GM19372 (cell line): ENCODE results near the gene PLAAT1.

Experiments
- ATAC-seq: cut with Tn5 transposase; IDR thresholded peaks from one replicate; pipeline ENCODE4 v1.9.1; 2021; ENCODE audit warnings: mild to moderate bottlenecking, low read depth, moderate library complexity; ENCODE audit not compliant: unreplicated experiment

PLAAT1 gene

DNA sequence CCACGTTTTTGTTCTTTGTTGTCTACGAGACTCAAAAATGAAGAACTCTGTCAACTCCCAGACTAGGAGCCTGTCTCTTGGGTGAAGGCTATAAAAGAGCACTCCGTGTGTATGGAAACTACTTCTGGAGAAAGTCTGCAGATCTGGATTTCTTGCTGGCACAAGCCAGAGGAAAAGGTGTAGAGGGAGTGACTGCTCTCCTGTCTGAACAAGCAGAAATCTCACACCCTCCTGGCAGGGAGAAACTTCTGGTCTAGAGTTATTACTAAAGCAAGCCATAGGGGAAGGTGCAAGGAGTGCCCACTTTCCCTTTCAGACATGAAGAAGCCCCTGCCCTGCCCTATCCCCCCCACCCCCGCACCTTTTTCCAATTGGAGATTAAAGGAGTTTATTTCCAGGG is 9.5 kb downstream of the PLAAT1 start:
- no peak for ATAC-seq

DNA sequence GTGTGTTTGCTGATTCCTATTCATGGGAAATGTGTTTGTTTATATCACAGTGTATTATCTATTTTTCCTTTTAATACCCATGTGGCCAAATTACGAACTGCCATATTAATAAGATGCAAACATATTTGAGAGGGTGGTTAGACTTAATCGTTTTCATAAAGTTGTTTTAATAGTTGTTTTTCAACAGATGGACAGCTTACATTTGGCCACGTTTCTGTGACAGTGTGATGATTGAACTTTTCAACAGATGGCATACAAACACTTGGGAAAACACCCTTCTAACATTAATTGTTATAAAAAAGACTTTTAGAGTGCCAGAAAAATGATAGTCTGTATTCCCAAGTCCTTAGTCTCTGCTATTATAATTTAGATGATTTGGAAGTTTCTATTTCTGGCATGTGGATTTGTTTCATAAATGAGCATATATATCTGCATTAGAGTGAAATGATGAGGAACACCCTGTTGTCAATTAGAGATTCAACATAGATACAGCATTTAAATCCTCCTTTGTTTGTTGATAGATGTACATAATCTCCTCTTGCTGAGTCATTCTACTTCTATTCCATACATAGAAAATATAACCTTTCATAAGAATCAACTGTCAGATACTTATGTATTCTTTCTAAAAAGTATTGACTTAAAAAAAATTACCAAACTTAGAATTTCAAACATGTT is 13.1 kb downstream of the PLAAT1 start:
- ATAC-seq, result no peak

DNA sequence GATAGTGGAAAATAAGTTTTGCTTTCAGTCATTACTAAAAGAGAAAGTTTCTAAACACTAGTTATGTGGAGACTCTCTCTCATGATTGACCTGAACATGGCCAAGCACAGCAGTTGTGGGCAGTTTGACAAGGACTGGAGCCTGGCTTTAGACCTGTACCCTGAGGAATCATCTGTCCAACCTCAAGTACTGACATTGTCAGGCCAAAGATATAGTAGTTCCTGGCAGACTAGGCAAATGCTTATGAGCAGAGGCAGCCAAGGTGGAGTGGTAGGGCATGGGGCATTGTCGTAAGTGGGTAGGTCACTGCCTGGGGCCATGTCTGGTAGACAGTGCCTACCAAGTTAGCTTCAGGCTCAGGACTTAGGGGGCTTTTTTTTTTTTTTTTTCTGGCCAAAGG is 20.9 kb downstream of the PLAAT1 start:
- ATAC-seq, result no peak

DNA sequence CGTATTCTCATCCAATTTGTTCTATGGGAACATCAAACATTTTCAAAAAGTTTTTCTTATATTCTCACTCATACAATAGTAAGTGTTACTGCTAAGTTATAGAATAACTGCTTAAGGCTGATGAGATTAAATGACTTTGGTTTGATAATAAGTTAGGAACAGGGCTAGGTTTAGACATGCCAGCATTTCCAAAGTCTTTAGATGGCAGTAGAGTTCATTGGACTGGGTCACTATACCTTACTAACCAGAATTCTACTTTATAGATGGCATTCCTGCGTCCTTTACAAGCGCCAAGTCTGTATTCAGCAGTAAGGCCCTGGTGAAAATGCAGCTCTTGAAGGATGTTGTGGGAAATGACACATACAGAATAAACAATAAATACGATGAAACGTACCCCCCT is 21.7 kb downstream of the PLAAT1 start:
- no peak for ATAC-seq

DNA sequence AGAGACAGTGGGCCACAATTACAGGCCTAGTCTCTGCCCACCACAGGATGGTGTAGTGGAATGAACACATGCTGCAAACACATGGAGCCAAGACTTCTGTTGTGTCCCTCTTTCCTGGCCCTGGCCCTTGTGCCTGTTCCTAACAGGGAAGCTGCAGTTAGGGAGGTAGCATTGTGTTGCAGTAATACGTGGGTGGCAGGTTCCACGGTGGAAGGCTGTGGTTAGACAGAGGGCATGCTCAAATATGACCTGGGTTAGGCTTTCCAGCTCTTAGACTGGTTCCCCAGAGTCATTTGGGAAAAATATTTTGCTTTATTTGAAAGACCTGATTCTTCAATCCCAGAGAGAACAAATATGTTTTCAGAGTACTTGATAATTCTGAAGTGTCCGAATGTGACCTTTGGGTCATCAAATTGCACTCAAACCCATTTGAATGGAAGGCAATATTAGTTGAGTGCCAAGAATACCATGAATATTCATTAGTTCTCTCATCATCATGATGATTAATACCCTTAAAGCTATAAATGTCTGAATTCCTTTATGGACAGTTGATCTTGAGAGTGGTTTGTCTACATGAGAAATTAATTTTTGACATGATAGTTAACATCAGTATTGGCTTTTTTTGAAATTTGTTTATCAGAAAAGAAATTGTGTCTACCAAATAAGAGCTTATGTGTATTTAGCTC is 28.5 kb downstream of the PLAAT1 start:
- ATAC-seq, result no peak

DNA sequence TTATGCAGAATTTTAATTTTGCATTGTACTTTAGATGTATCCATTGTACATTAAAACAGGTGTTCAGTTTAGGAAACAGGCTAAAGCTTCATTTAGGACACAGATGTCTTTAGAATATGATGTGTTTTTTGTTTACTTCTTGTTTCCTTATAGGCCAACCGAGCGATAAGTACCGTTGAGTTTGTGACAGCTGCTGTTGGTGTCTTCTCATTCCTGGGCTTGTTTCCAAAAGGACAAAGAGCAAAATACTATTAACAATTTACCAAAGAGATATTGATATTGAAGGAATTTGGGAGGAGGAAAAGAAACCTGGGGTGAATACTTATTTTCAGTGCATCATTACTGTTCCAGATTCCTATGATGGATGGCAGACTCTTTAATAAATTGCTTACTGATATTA is 29.4 kb downstream of the PLAAT1 start:
- no peak for ATAC-seq

DNA sequence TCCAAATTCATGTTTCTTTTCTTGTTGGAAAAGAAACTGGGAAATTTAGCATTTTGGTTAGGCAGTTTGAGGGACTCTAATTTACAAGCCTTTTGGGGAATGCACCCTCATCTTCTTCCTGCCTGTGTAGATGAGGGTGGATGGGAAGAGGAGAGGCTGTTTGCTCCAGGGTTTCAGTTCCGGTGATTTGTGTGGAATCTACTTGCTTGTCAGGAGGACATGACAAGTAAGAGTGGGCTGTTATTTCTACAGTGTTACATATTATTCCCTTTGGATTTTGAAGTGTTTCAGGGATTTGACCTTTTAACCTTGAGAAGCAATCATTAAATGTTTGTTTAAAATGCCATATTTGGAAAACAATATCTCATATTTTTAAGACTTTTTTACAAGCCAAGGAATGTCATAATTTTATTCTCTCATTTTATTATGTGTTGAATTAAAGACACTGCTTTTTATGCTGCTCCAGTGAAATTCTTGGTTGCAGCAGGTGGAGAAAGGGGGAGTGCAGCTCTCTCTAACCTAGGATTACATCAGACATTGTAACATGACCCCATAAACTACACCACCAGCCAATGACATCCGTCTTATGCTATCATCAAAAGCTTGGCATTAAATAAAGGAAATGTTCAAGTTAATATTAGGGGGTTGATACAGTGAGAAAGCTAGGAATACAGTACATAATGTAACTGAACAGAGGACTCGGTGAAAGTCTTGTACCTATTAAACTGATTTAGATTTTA is 30.2 kb downstream of the PLAAT1 start:
- ATAC-seq, result no peak

DNA sequence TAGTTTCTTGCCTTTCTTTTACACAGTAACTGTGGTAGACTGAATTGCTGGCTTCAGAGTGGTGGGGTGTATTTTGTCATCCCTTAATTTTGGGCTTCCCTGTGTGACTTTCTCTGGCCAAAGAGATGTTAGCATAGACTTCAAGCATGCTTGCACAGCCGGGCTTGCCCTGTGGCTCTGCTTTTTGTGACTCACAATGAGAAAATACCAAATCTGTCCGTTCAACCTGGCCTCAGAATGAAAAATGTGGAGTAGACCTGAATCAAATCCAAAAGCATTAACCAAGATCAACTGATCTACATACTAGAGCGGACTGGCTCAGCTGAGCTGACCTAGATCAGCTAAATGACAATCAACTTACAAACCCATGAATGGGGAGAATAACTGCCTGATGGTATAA is 51.4 kb downstream of the PLAAT1 start:
- ATAC-seq, result no peak

DNA sequence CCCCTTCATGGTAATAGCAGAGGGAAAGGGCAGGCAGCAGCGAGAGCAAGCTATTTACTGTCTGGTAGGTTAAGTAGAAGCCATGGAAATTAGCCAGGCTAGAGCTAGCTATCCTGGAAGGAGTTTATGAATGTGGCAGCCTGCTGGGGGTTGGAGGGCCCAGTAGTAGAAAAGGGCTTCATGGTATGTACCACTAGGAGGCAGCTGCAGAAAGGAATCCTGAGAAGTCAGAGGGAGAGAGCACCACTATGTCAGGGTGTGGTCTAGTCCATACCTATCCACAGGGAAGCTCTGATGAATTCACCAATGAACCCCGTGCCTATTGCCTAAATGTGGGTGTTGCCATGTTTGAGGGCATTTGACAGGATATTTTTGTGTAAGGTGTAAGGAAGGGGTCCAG is 55.0 kb downstream of the PLAAT1 start:
- no peak for ATAC-seq

DNA sequence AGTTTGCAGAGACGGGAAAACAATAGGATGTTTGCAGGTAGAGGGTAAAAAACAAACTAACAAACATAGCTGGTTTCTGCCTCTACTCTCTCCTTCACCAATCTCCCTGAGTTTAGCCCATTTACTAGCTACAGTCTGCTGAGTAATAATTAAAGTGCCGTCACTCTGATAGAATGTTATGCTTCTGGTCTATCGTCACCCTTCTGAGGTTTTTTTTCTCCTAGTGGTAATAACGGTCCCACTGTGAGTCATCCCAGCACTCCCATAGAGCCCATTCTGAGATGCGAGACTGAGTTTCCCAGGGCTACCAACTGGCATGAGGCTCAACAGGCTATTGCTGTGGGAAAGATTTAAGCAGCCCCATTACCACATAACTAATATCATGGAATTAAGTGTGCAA is 56.4 kb downstream of the PLAAT1 start:
- ATAC-seq, result no peak

DNA sequence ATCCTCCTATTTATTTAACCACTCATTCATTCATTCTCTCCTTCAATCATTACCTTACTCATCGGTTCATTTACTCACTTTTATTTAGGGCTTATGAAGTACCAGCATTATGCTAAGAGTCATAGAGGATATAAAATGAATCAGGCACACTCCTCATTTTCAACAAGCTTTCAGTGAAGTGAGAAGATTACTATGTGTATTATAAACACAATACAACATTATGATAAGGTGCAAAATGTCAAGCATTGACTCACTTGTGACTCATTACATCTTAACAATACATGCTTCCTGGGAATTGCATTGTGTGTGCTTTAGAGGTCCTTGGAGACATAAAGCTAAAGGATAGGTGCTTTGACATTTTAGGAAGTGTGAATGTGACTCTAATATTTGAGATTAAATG is 60.4 kb downstream of the PLAAT1 start:
- no peak for ATAC-seq

DNA sequence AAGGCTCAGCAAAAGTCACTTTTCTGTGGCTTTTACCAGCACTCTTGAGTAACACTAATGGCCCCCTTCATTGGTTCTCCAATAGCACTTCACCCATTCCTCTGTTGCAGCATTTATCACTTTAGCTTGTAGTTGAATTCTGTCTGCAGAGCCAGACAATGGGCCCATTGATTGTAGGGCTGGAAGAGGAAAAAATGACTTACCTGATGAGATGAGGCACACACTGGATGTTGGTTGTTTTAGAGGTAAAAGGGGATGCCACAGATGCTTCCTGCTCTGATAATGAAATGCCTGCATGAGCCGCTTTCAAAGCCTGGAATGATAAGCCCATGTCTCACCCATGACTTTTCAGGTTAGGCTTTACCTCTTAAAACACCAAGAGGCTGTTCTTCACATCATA is 64.3 kb downstream of the PLAAT1 start:
- no peak for ATAC-seq

DNA sequence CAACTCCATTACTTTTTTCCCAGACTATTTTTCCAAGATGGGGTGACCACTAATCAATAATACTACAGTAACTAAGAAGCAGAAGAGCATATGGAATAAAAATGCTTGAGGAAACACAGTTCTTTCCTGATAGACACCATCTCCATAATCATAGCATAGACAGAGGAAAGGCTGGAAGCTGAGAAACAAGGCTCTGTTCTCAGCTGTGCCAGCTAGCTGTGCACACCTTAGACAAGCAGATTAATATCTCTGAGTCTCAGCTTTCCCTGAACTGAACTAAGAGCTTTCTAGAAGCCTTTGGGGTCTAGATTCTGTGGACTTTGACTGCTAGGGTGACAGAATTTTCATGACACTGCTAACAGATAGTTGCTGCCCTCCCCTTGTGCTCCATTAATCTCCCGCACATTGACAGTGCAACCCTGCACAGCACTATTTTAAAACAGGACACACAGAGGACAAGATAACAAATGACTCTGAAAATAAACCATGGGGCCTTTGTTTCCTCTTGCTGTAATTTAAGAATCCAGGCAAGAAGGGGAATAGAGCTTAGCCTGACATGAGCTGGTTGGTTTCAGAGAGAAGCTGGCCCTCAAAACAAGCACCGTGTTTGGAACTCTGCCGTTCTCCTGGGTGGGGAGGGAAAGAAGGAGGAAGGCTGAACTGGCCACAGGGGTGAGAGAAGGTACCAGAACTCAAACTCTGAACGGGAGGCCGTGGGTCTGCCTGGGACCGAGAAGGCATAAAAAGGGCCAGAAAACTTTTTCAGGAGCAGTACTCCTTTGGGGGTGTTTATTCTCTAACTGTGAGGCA is 70.1 kb downstream of the PLAAT1 start:
- no peak for ATAC-seq

DNA sequence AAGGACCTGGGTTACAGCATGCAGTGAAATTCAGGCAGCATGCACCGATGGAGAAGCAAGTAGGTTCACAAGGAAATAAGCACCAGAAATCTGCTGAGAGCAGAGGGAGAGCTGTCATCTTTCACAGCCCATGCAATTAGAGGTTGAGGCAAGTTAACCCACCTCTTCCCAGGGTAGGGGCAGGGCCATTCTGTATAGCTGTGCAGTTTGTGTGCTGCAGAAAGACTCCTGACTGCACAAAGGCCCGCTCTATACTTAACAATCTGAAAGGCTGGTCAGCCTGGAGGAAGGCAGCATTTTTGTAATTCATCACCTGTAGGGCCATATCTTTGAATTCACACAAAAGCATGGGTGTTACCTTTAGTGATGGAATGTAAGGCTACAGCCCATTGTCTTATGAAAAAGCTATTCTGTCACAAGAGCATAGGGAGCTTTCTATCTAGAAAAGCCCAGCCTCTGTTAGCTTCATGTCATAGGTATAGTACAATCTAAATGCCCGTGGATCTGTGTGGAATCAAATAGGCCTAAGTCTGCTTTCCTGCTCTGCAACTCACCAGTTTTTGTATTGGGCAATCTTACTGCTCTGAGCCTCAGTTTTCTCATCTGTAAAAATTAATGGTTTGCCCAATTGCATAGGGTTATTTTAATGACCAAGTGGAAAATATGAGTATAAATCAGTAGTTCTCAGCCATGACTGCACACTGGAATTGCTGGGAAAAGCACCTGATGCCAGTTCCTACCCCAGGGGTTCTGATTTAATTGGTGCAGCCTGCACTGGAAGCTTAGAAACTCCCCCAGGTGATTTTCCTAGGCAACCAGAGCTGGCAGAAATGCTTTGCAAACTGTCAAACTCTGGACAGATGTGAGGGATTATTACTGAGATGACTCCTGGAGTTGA is 72.3 kb downstream of the PLAAT1 start:
- no peak for ATAC-seq

DNA sequence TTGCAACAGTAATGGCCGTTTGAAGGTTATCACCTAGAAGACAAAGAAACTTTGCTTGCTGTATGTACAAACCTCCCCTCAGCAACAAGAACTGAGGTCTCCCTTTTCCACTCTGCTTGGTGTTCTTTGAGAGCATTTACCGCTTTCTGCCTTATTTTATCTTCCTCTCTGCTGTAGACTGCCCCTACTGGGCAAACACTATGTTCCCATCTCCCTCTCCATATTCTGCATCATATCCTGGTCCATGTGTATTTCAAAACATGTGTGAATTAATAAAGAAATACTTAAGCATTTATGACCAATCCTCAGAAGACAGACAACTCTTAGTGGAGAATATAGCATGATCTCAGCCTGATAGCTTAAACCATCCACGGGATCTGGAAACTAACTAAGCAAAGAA is 73.1 kb downstream of the PLAAT1 start:
- no peak for ATAC-seq

DNA sequence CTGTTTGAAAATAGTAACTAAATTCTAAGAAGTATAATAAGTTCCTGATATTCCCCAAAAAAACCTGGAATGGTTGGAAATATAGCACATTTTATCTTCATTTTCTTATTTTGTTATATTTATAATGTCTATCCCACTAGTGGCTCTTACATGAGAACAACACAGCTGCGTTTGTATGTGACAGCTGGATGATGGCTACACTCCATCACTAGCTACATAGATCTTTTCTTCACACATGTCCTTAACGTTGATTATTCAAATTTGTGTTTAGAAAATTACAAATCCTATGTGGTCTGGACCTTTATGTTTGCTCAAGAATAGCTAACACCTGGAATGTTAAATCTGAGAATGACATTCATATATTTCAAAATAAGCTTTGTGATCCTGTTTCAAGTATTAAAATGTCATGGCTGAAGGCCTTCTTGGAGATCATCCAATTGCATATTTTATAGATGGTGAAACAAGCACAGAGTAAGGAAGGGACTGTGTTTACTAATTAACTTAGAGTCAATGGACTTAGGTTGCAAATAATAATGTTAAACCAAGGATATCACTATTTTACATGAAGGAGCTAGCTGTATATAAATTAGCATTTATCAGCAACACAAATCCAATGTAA is 76.8 kb downstream of the PLAAT1 start:
- ATAC-seq, result no peak
